Heart right ventricle (tissue), 16 donors: ENCODE measurements around the gene UPF3B. TPM values are rescaled to one million over a fixed set of nuclear protein-coding genes. Genes with fewer than 3 reads are reported as not detected.
A peak's percentile ranks its signal among the peaks of the same experiment; 100 is the strongest.

Experiments
- ATAC-seq, 8 donors: fragments of 200-7000 bp; cut with Tn5 transposase; one replicate each; pipeline ENCODE4 v1.9.1; 2020; ENCODE audit warnings: mild to moderate bottlenecking in 8 of 8, moderate library complexity in 8 of 8, moderate number of reproducible peaks in 1 of 8
- DNase-seq, 2 donors: peaks; one replicate each; pipeline ENCODE4 v3.0.0-alpha.2; 2020
- H3K27ac ChIP-seq, 10 donors: fragments of 200-600 bp; sonication (generic) in 2 of 10; one replicate each; pipeline versions ENCODE4 v1.5.0 to v1.8.0; 2020 to 2022; ENCODE audit warnings: mild to moderate bottlenecking in 3 of 10
- H3K27me3 ChIP-seq, 7 donors: fragments of 200-600 bp; one replicate each; pipeline ENCODE4 v1.8.0; 2021 to 2022; ENCODE audit warnings: mild to moderate bottlenecking in 2 of 7
- H3K36me3 ChIP-seq, 9 donors: fragments of 200-600 bp; sonication (generic) in 1 of 9; one replicate each; pipeline versions ENCODE4 v1.5.0 to v1.8.0; 2020 to 2022; ENCODE audit warnings: mild to moderate bottlenecking in 2 of 9
- H3K4me1 ChIP-seq, 9 donors: fragments of 200-600 bp; sonication (generic) in 1 of 9; one replicate each; pipeline versions ENCODE4 v1.5.0 to v1.8.0; 2020 to 2022; ENCODE audit warnings: mild to moderate bottlenecking in 4 of 9
- H3K4me3 ChIP-seq, 10 donors: fragments of 200-600 bp; sonication (generic) in 2 of 10; one replicate each; pipeline versions ENCODE4 v1.5.0 to v1.8.0; 2020 to 2022; ENCODE audit warnings: mild to moderate bottlenecking in 7 of 10, moderate library complexity in 2 of 10
- H3K9me3 ChIP-seq, 11 donors: fragments of 200-600 bp in 10 of 11; sonication (generic) in 2 of 11; one replicate each; pipeline versions ENCODE4 v1.5.0 to v1.8.0; 2013 to 2022; ENCODE audit warnings: mild to moderate bottlenecking in 2 of 11, control low read depth in 1 of 11, moderate library complexity in 1 of 11
- CTCF ChIP-seq, 9 donors: fragments of 200-600 bp; sonication (generic) in 2 of 9; IDR thresholded peaks; one replicate each; pipeline versions ENCODE4 v1.5.0 to v1.8.0; 2021 to 2022; ENCODE audit warnings: antibody characterized with exemption in 9 of 9, mild to moderate bottlenecking in 5 of 9, moderate library complexity in 1 of 9
- WGBS, 2 donors: extraction: QIAGEN DNeasy Blood & Tissue Kit; methylation state at CpG; one replicate each; pipeline ENCODE4 v1.1.7; 2013; ENCODE audit warnings: inconsistent platforms in 1 of 2; 5-methylcytosine and 5-hydroxymethylcytosine counted together
- intact Hi-C, 10 donors: fragments of 100-400 bp; cut with DNase I; formaldehyde crosslinking; loops; one replicate each; pipeline versions ENCODE4 v1.11.1 to v1.14.2; 2022
- polyA plus RNA-seq, 2 donors: library from polyadenylated mRNA; stranded (reverse); fragments of 200-250 nt; gene quantifications; one replicate each; pipeline ENCODE4 v1.2.3, GENCODE V29; 2013
- total RNA-seq, 10 donors: library from RNA; stranded (reverse); fragmentation: NEBNext Ultra II Directional in 3 of 10; extraction: Animal tissue kit (Norgen Biotek cat#: 25700) in 3 of 10; gene quantifications; one replicate each; pipeline versions ENCODE4 v1.2.1 to v1.2.4, GENCODE V29; 2021 to 2023
- donor health status: Arrhythmogenic right ventricular cardiomyopathy.
- donor health status: ischemic (EF 13 %, LVEDD 7.1; RV severe dilation, severe dysfunction).
- donor health status: healthy with polysubstance abuse.
- donor health status: DM: no; HTN: yes; CAD: no.
- donor health status: DM: no; HTN: no; CAD: no.
- donor health status: ischemic (EF 25% LVEDD 6.9; RV normal size, moderate dysfunction).
- donor health status: ischemic (EF 25% LVEDD 5.7; RV mildly dilated, moderate dysfunction).
- donor health status: healthy.
- donor health status: DM: yes; HTN: yes; CAD: no.
- donor health status: Ischemic cardiomyopathy.
- donor health status: ischemic (EF 35%, LVEDD 5.7; RV mildly dilated, moderate dysfunction).
- donor health status: nonischemic (EF 11% LVEDD 7.7; RV severe dilation, severe dysfunction).
- donor health status: DM: yes; HTN: yes; CAD: no.
- donor health status: PGD.
- donor health status: ischemic (EF 29% LVEDD 5.4; RV normal size, mild dysfunction).
- donor health status: nonischemic (EF 23%, LVEDD 6.1; RV moderate dilation, normal function).

The UPF3B gene
- total and polyA plus RNA-seq, 12 donors, result 2.4 to 15.1 (median 3.2) TPM

- Histone ChIP-seq H3K4me3 (no peak overlapping the region), H3K4me1 (no peaks in the 10 kb centered on the region), H3K27me3 (no peaks in the 10 kb centered on the region), H3K9me3 (peaks cover 0 to under 1% (median 0%) of the 10 kb centered on the region in 11 donors), H3K27ac (no peak overlapping the region), H3K36me3 (peaks cover 0 to 35% (median 0%) of the 10 kb centered on the region in 9 donors)
- intact Hi-C loops, result no loop called here
- DNase-seq, result peak in 1 of 2 donors; percentile 3
- TF ChIP-seq CTCF (IDR thresholded peaks at IDR 0.05), result peak in 8 of 9 donors; percentile 6 to 66 (median 54)
- 59 to 61% methylated on average over 11 of the region's 11 CpGs for WGBS, 2 donors
- peak in 7 of 8 donors; percentile 46 to 85 (median 77) for ATAC-seq
Observed at GRCh38 chrX:119880552-119881437, 28.0 kb upstream of the UPF3B start.

GRCh38 chrX:119880076-119880475 is 27.3 kb upstream of the UPF3B start:
- Histone ChIP-seq H3K9me3 (no peaks in the 10 kb centered on the region), H3K4me3 (no peak overlapping the region), H3K4me1 (no peaks in the 10 kb centered on the region), H3K27me3 (no peaks in the 10 kb centered on the region), H3K27ac (no peak overlapping the region), H3K36me3 (peaks cover 0 to 41% (median 0%) of the 10 kb centered on the region in 9 donors)
- TF ChIP-seq CTCF (IDR thresholded peaks at IDR 0.05), result no peak
- DNase-seq, result no peak
- ATAC-seq, result no peak
- intact Hi-C loops, result no loop called here
- 86% methylated on average over 5 of the region's 5 CpGs for WGBS, 2 donors

- peaks cover 0 to 5% (median 0%) of the 10 kb centered on the region in 9 donors for H3K4me1 ChIP-seq
- no peak for TF ChIP-seq CTCF (IDR thresholded peaks at IDR 0.05)
- 65 to 70% methylated on average over 2 of the region's 2 CpGs for WGBS, 2 donors
- DNase-seq (no peak), ATAC-seq (no peak)
- intact Hi-C loops, result loop anchor here in 5 of 10 donors (10.0 kb wide), 2 partner anchors 84 to 94 kb away; partner anchors contain the start of gene RPL39 (in 3 of the 5)
- H3K27ac ChIP-seq, result no peak overlapping the region
- no peaks in the 10 kb centered on the region for H3K9me3 ChIP-seq
- no peaks in the 10 kb centered on the region for H3K27me3 ChIP-seq
- peaks cover 0 to 48% (median 0%) of the 10 kb centered on the region in 9 donors for H3K36me3 ChIP-seq
- H3K4me3 ChIP-seq, result no peak overlapping the region
Observed at GRCh38 chrX:119878740-119879139, 26.0 kb upstream of the UPF3B start.

GRCh38 chrX:119871599-119872395 is 19.0 kb upstream of the UPF3B start, which contains the start of the genes NDUFA1 and RNF113A:
TSS of gene NDUFA1 (plus strand) at chrX:119871832. CDS start at chrX:119871912, 80 bp downstream.
TSS of gene RNF113A (minus strand) at chrX:119871733. CDS start at chrX:119871613, 120 bp downstream.
- no peak for TF ChIP-seq CTCF (IDR thresholded peaks at IDR 0.05)
- Histone ChIP-seq H3K4me3 (peak within 1 kb of the TSS; percentile 50 to 81 (median 68)), H3K4me1 (peaks cover 0 to 29% (median 8%) of the 10 kb centered on the region in 9 donors), H3K36me3 (peaks cover 0 to 27% (median 0%) of the 10 kb centered on the region in 9 donors), H3K27ac (peak within 1 kb of the TSS; percentile 89 to 97 (median 94)), H3K27me3 (no peaks in the 10 kb centered on the region), H3K9me3 (no peaks in the 10 kb centered on the region)
- ATAC-seq (peak; percentile 96 to 99 (median 98)), DNase-seq (peak; percentile 77 to 85)
- intact Hi-C loops, result loop anchor here in 8 of 10 donors (1.0 to 10.0 kb wide), 6 partner anchors 18 to 87 kb away; partner anchors contain the start of genes RPL39 (in 5 of the 8) and UPF3B (in 2 of the 8)
- WGBS, 2 donors, result 0 to 1% methylated on average over 47 to 62 of the region's 62 CpGs
